Measurements from ENCODE around the gene KAZN. TPM values are rescaled to one million over a fixed set of nuclear protein-coding genes. Genes with fewer than 3 reads are reported as not detected.

The KAZN gene
- total RNA-seq, 1 donor from 2014 or later = 9.4 TPM

- Mint-ChIP-seq H3K4me3 (ENCODE audit: unreplicated experiment) (peak overlapping the region; percentile 79), H3K36me3 (ENCODE audit: low read depth, unreplicated experiment) (no peaks in the 10 kb centered on the region), H3K27me3 (ENCODE audit: low read depth, unreplicated experiment) (peaks cover 30% of the 10 kb centered on the region), H3K27ac (ENCODE audit: unreplicated experiment) (no peak overlapping the region), H3K9me3 (ENCODE audit: unreplicated experiment) (no peaks in the 10 kb centered on the region), H3K4me1 (ENCODE audit: low read depth, unreplicated experiment) (peaks cover 12% of the 10 kb centered on the region)
- Histone ChIP-seq H3K4me2 (ENCODE audit: low read length) (peak overlapping the region; percentile 82), H3K27me3 (ENCODE audit: insufficient read depth, low read length) (no peaks in the 10 kb centered on the region), H3K36me3 (ENCODE audit: insufficient read depth, low read length) (no peaks in the 10 kb centered on the region), H3K9me3 (ENCODE audit: insufficient read depth, low read depth, low read length) (no peaks in the 10 kb centered on the region), H3K4me3 (ENCODE audit: insufficient read depth, low read depth, low read length) (peak overlapping the region; percentile 58), H3K27ac (ENCODE audit: low read depth, low read length) (no peak overlapping the region), H4K20me1 (ENCODE audit: insufficient read depth, low read length) (peaks cover 8% of the 10 kb centered on the region), H3K79me2 (ENCODE audit: insufficient read depth, low read length) (peaks cover 10% of the 10 kb centered on the region), H2AFZ (ENCODE audit: low read depth, low read length) (peak overlapping the region; percentile 83), H3K4me1 (ENCODE audit: insufficient read depth, low read length) (peaks cover 5% of the 10 kb centered on the region), H3K9ac (ENCODE audit: low read length) (peak overlapping the region; percentile 69)
- TF ChIP-seq EZH2 (IDR thresholded peaks at IDR 0.05; ENCODE audit: insufficient read depth, low read length) = no peak
- no peak for TF ChIP-seq CTCF (IDR thresholded peaks at IDR 0.05; ENCODE audit: insufficient read depth, low read depth, low read length)
- DNase-seq (ENCODE audit: low read depth) = peak; percentile 56
- no peak for FAIRE-seq
Observed at GRCh38 chr1:14923727-14924452, 325.4 kb downstream of the KAZN start.

GRCh38 chr1:14924455-14925331, 326.2 kb downstream of the KAZN start:
- H3K36me3 ChIP-seq (ENCODE audit: insufficient read depth, low read length) = no peaks in the 10 kb centered on the region
- TF ChIP-seq EZH2 (IDR thresholded peaks at IDR 0.05; ENCODE audit: insufficient read depth, low read length) = no peak
- no peak for TF ChIP-seq CTCF (IDR thresholded peaks at IDR 0.05; ENCODE audit: insufficient read depth, low read depth, low read length)
- H3K4me2 ChIP-seq (ENCODE audit: low read length) = peak overlapping the region; percentile 82
- peaks cover 12% of the 10 kb centered on the region for H3K4me1 ChIP-seq (ENCODE audit: insufficient read depth, low read length)
- H3K27ac ChIP-seq (ENCODE audit: low read depth, low read length) = no peak overlapping the region
- H3K4me3 ChIP-seq (ENCODE audit: insufficient read depth, low read depth, low read length) = peak overlapping the region; percentile 58
- H3K9me3 Mint-ChIP-seq (ENCODE audit: unreplicated experiment) = no peaks in the 10 kb centered on the region
- no peaks in the 10 kb centered on the region for H3K27me3 ChIP-seq (ENCODE audit: insufficient read depth, low read length)
- no peaks in the 10 kb centered on the region for H3K9me3 ChIP-seq (ENCODE audit: insufficient read depth, low read depth, low read length)
- peaks cover 11% of the 10 kb centered on the region for H3K79me2 ChIP-seq (ENCODE audit: insufficient read depth, low read length)
- peak overlapping the region; percentile 1 for H2AFZ ChIP-seq (ENCODE audit: low read depth, low read length)
- peak overlapping the region; percentile 90 for H3K4me3 Mint-ChIP-seq (ENCODE audit: unreplicated experiment)
- DNase-seq (ENCODE audit: low read depth) = peak; percentile 40
- peak overlapping the region; percentile 77 for H3K27ac Mint-ChIP-seq (ENCODE audit: unreplicated experiment)
- peaks cover 14% of the 10 kb centered on the region for H4K20me1 ChIP-seq (ENCODE audit: insufficient read depth, low read length)
- peak overlapping the region; percentile 69 for H3K9ac ChIP-seq (ENCODE audit: low read length)
- no peaks in the 10 kb centered on the region for H3K36me3 Mint-ChIP-seq (ENCODE audit: low read depth, unreplicated experiment)
- FAIRE-seq = no peak
- H3K27me3 Mint-ChIP-seq (ENCODE audit: low read depth, unreplicated experiment) = peaks cover 23% of the 10 kb centered on the region
- peaks cover 12% of the 10 kb centered on the region for H3K4me1 Mint-ChIP-seq (ENCODE audit: low read depth, unreplicated experiment)
